Activated CD4-positive, alpha-beta T cell treated with anti-CD3 and anti-CD28 coated beads for 1 hour (primary cell): ENCODE results near the gene FBXO30.

ENCODE experiments used
- DNase-seq: peaks from one replicate; pipeline ENCODE4 v3.0.0-alpha.2; 2020

FBXO30 gene

GRCh38 chr6:145749632-145750031 is 65.0 kb downstream of the FBXO30 start:
- no peak for DNase-seq

GRCh38 chr6:145745861-145746260 is 68.7 kb downstream of the FBXO30 start:
- DNase-seq, result no peak

GRCh38 chr6:145744619-145745018 is 70.0 kb downstream of the FBXO30 start:
- no peak for DNase-seq
